Keratinocyte (primary cell): Measurements from ENCODE around the gene CX3CR1. TPM values are rescaled to one million over a fixed set of nuclear protein-coding genes. Genes with fewer than 3 reads are reported as not detected.

Experiments
- DNase-seq: peaks from one replicate; pipeline ENCODE4 v3.0.0-alpha.2; 2011; ENCODE audit warnings: low read depth, missing footprints, low spot score
- FAIRE-seq: peaks from 2 replicates; lab custom pipeline; 2011; peaks lifted over from hg19 to GRCh38; lab: Jason Lieb, UNC
- H2AFZ ChIP-seq: 2 replicates; pipeline ENCODE4 v1.6.0; 2012; ENCODE audit warnings: low read length, control low read depth, inconsistent platforms; ENCODE audit not compliant: control insufficient read depth
- H3K27ac ChIP-seq: 2 replicates; pipeline ENCODE4 v1.5.1; 2011; ENCODE audit warnings: low read length; ENCODE audit not compliant: control insufficient read depth, insufficient read depth
- H3K27me3 ChIP-seq: 3 replicates; pipeline ENCODE4 v1.6.0; 2011; ENCODE audit warnings: low read length; ENCODE audit not compliant: control insufficient read depth, insufficient read depth; ENCODE audit errors: extremely low read depth
- H3K36me3 ChIP-seq, 2 experiments: 2 replicates in 1 of 2; 3 replicates in 1 of 2; pipeline ENCODE4 v1.5.1; 2011; ENCODE audit warnings: low read length in 2 of 2, mild to moderate bottlenecking in 1 of 2; ENCODE audit not compliant: control insufficient read depth in 2 of 2, insufficient read depth in 2 of 2; ENCODE audit errors: extremely low read depth in 1 of 2
- H3K4me1 ChIP-seq: 3 replicates; pipeline ENCODE4 v1.5.1; 2011; ENCODE audit warnings: low read length; ENCODE audit not compliant: control insufficient read depth, insufficient read depth; ENCODE audit errors: extremely low read depth
- H3K4me2 ChIP-seq: 3 replicates; pipeline ENCODE4 v1.6.0; 2011; ENCODE audit warnings: low read depth, low read length; ENCODE audit not compliant: control insufficient read depth, insufficient read depth; ENCODE audit errors: extremely low read depth
- H3K4me3 ChIP-seq, 3 experiments: fragments of 200-600 bp in 1 of 3; sonication (generic) in 1 of 3; 2 replicates in 2 of 3; 3 replicates in 1 of 3; pipeline ENCODE4 v1.5.1; 2011 to 2016; ENCODE audit warnings: low read length in 3 of 3, mild to moderate bottlenecking in 3 of 3, control low read depth in 2 of 3, inconsistent platforms in 1 of 3, low read depth in 1 of 3, mixed read lengths in 1 of 3, mixed run types in 1 of 3, moderate library complexity in 1 of 3; ENCODE audit not compliant: control insufficient read depth in 2 of 3, insufficient read depth in 2 of 3; ENCODE audit errors: extremely low read depth in 1 of 3
- H3K79me2 ChIP-seq: 2 replicates; pipeline ENCODE4 v1.6.0; 2012; ENCODE audit warnings: low read length; ENCODE audit not compliant: control insufficient read depth, insufficient read depth
- H3K9ac ChIP-seq: 3 replicates; pipeline ENCODE4 v1.6.0; 2011; ENCODE audit warnings: low read length; ENCODE audit not compliant: control insufficient read depth, insufficient read depth; ENCODE audit errors: extremely low read depth
- H3K9me1 ChIP-seq: 3 replicates; pipeline ENCODE4 v1.6.0; 2011; ENCODE audit warnings: low read length; ENCODE audit not compliant: control insufficient read depth, insufficient read depth; ENCODE audit errors: extremely low read depth
- H3K9me3 ChIP-seq: 2 replicates; pipeline ENCODE4 v1.5.1; 2012; ENCODE audit warnings: low read depth, low read length; ENCODE audit not compliant: control insufficient read depth
- H4K20me1 ChIP-seq: 3 replicates; pipeline ENCODE4 v1.6.0; 2011; ENCODE audit warnings: low read length; ENCODE audit not compliant: control insufficient read depth, insufficient read depth; ENCODE audit errors: extremely low read depth
- EZH2 ChIP-seq: IDR thresholded peaks from one replicate; pipeline ENCODE4 v1.6.1; 2012; ENCODE audit warnings: inconsistent platforms, mild to moderate bottlenecking, low read length, moderate library complexity
- dilution Hi-C: fragments of 300-500 bp; cut with MboI; formaldehyde crosslinking; loops from one replicate; pipeline ENCODE4 v1.7.0; 2020; ENCODE audit warnings: low sequenced_read_pairs; ENCODE audit not compliant: extremely low pct_ligation_motif_present
- polyA plus RNA-seq, 5 experiments: library from polyadenylated mRNA; depleted of rRNA in 3 of 5; stranded (reverse) in 3 of 5; stranded (forward) in 1 of 5; unstranded in 1 of 5; fragments of >200 nt; gene quantifications; 1 replicate in 1 of 5; 2 replicates in 3 of 5; 3 replicates in 1 of 5; pipeline versions ENCODE4 v1.2.1 to v1.2.3, GENCODE V29; 2011 to 2012; ENCODE audit warnings: missing spikeins in 2 of 5, low read depth in 1 of 5, low replicate concordance in 1 of 5
- TF ChIP-seq, protein P1 (sequence below), 3 experiments: IDR thresholded peaks in 1 of 3; conservative IDR thresholded peaks in 1 of 3; optimal IDR thresholded peaks in 1 of 3; 2 replicates in 2 of 3; 3 replicates in 1 of 3; pipeline versions ENCODE3 to v1.5.1; 2011; ENCODE audit warnings: low read length in 3 of 3, mild to moderate bottlenecking in 3 of 3, moderate library complexity in 2 of 3, control low read depth in 1 of 3, inconsistent platforms in 1 of 3; ENCODE audit not compliant: insufficient read depth in 2 of 3; ENCODE audit errors: extremely low read depth in 1 of 3

Gene CX3CR1
- polyA plus RNA-seq, 1 donor (not counting 4 experiments of a cell fraction or from before 2014, with no cell fraction given) = 0.05 TPM

DNA sequence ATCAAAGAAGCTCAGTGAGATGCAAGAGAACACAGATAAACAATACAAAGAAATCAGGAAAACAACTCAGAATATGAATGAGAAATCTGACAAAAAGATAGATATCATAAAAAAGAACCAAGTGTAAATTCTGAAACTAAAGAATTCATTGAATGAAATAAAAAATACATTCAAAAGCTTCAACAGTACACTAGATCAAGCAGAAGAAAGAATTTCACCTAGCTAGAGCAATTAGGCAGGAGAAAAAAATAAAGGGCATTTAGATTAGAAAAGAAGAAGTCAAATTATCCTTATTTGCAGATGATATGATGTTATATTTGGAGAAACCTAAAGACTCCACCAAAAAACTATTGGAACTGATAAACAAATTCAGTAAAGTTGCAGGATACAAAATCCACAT, 19.4 kb upstream of the CX3CR1 start:
- no peak for TF ChIP-seq EZH2
- TF ChIP-seq, protein P1, sequence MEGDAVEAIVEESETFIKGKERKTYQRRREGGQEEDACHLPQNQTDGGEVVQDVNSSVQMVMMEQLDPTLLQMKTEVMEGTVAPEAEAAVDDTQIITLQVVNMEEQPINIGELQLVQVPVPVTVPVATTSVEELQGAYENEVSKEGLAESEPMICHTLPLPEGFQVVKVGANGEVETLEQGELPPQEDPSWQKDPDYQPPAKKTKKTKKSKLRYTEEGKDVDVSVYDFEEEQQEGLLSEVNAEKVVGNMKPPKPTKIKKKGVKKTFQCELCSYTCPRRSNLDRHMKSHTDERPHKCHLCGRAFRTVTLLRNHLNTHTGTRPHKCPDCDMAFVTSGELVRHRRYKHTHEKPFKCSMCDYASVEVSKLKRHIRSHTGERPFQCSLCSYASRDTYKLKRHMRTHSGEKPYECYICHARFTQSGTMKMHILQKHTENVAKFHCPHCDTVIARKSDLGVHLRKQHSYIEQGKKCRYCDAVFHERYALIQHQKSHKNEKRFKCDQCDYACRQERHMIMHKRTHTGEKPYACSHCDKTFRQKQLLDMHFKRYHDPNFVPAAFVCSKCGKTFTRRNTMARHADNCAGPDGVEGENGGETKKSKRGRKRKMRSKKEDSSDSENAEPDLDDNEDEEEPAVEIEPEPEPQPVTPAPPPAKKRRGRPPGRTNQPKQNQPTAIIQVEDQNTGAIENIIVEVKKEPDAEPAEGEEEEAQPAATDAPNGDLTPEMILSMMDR (optimal IDR thresholded peaks at IDR 0.05 in 1 of 3, IDR thresholded peaks at IDR 0.05 in 1 of 3, conservative IDR thresholded peaks at IDR 0.05 in 1 of 3; ENCODE audit: extremely low read depth in 1 of 3, insufficient read depth in 2 of 3, low read length in 3 of 3) = no peak
- H3K4me3 ChIP-seq = no peak overlapping the region
- no peaks in the 10 kb centered on the region for H4K20me1 ChIP-seq
- H3K4me2 ChIP-seq = no peak overlapping the region
- no peak overlapping the region for H3K9ac ChIP-seq
- DNase-seq = no peak
- H3K79me2 ChIP-seq = no peaks in the 10 kb centered on the region
- H3K36me3 ChIP-seq = no peaks in the 10 kb centered on the region
- no peaks in the 10 kb centered on the region for H3K9me1 ChIP-seq
- dilution Hi-C loops = no loop called here
- H3K27ac ChIP-seq = no peak overlapping the region
- no peak overlapping the region for H2AFZ ChIP-seq
- no peaks in the 10 kb centered on the region for H3K9me3 ChIP-seq
- no peaks in the 10 kb centered on the region for H3K4me1 ChIP-seq
- FAIRE-seq = no peak
- no peaks in the 10 kb centered on the region for H3K27me3 ChIP-seq

DNA sequence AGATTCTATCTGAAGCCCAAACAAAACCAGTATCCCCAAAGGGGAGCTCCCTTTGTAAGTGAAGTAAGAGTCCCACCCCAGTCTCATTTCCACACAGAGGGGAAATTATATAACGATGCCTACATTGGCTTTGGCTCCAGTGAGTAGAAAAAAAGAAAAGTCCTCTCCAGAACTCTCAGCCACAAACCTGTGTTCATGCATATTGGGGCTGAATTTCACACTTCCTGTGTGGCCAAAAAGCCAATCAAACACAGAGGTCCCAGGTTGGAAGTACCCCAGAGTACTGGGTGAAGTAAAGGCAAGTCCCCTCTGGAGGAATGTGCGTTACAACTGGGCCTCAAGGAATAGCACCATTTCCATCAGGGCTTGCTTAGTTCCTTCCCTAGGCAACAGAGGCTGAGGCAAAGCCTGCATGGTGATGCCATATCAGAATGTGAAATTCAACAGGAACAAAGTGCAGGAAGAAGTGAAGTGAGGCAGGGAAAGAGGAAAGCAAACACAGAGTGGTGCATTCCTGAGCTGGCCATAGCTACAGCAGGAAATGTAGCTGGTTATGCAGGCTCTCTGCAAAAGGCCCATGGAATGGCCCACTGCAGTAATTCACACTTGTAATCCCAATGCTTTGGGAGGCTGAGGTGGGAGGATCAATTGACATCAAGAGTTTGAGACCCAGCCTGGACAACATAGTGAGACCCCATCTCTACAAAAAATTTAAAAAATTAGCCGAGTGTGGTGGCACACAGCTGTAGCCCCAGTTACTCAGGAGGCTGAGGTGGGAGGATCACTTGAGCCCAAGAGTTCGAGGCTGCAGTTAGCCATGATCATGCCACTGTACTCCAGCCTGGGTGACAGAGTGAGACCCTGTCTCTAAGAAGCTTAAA, 16.6 kb upstream of the CX3CR1 start:
- DNase-seq (no peak), FAIRE-seq (no peak)
- no peaks in the 10 kb centered on the region for H3K4me1 ChIP-seq
- H2AFZ ChIP-seq = no peak overlapping the region
- no peaks in the 10 kb centered on the region for H3K9me1 ChIP-seq
- no peak overlapping the region for H3K27ac ChIP-seq
- TF ChIP-seq EZH2 = no peak
- TF ChIP-seq, protein P1 (optimal IDR thresholded peaks at IDR 0.05 in 1 of 3, IDR thresholded peaks at IDR 0.05 in 1 of 3, conservative IDR thresholded peaks at IDR 0.05 in 1 of 3; ENCODE audit: extremely low read depth in 1 of 3, insufficient read depth in 2 of 3, low read length in 3 of 3) = no peak
- no peaks in the 10 kb centered on the region for H3K27me3 ChIP-seq
- H3K9ac ChIP-seq = no peak overlapping the region
- no peaks in the 10 kb centered on the region for H3K36me3 ChIP-seq
- no peaks in the 10 kb centered on the region for H3K9me3 ChIP-seq
- no peak overlapping the region for H3K4me2 ChIP-seq
- H3K4me3 ChIP-seq = no peak overlapping the region
- dilution Hi-C loops = no loop called here
- H3K79me2 ChIP-seq = no peaks in the 10 kb centered on the region
- H4K20me1 ChIP-seq = no peaks in the 10 kb centered on the region
